D721Med (cell line): ENCODE measurements around the gene STK17B.

Source experiments
- DNase-seq: peaks from one replicate; pipeline ENCODE4 v3.0.0; 2011; ENCODE audit warnings: low spot score; ENCODE audit not compliant: insufficient read length
- FAIRE-seq: peaks from 2 replicates; lab custom pipeline; 2011; peaks lifted over from hg19 to GRCh38; lab: Jason Lieb, UNC
- TF ChIP-seq, protein P1 (sequence below): IDR thresholded peaks from 2 replicates; pipeline ENCODE4 v1.5.1; 2012; ENCODE audit warnings: mild to moderate bottlenecking, control low read depth; ENCODE audit not compliant: insufficient read depth; ENCODE audit errors: missing control alignments

The STK17B gene

DNA sequence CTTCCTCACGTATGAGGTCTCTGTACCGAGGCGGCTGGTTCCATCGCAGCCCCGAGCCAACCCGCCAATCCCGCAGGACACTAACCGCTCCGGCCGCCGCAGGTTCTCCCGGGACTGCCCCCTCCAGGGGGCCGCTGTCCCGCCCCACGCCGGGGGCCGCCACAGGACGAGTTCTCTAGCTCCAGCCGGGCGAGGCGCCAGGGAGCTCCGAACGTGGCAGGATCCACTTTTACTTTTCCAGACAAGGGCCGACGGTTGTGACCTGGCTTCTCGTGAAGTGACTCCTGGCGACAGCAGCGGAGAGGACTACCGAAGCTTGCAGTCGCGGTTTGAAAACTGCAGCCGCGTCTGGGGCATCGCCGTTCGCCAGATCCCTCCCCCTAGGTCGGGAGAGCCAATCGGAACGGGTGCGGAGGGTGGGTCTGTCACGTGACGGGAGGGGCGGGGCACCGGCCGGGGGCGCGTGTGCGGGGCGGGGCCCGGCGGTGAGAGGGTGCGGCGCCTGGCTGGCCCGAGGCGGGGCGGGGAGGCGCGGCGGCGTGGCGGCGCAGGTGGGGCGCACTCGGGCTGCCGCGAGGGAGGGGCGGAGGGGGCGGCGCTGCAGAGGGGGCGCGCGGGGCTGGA, at the start of gene STK17B:
TSS of gene STK17B (minus strand) at position 331 of the 624 bp plus-strand sequence. CDS start 8,195 bp downstream, outside the sequence.
- DNase-seq, result peak; percentile 87
- FAIRE-seq, result no peak
- TF ChIP-seq, protein P1, sequence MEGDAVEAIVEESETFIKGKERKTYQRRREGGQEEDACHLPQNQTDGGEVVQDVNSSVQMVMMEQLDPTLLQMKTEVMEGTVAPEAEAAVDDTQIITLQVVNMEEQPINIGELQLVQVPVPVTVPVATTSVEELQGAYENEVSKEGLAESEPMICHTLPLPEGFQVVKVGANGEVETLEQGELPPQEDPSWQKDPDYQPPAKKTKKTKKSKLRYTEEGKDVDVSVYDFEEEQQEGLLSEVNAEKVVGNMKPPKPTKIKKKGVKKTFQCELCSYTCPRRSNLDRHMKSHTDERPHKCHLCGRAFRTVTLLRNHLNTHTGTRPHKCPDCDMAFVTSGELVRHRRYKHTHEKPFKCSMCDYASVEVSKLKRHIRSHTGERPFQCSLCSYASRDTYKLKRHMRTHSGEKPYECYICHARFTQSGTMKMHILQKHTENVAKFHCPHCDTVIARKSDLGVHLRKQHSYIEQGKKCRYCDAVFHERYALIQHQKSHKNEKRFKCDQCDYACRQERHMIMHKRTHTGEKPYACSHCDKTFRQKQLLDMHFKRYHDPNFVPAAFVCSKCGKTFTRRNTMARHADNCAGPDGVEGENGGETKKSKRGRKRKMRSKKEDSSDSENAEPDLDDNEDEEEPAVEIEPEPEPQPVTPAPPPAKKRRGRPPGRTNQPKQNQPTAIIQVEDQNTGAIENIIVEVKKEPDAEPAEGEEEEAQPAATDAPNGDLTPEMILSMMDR, result no peak

- no peak for DNase-seq
- TF ChIP-seq, protein P1, result no peak
Observed at GRCh38 chr2:196220671-196221070, 49.3 kb upstream of the STK17B start.

DNA sequence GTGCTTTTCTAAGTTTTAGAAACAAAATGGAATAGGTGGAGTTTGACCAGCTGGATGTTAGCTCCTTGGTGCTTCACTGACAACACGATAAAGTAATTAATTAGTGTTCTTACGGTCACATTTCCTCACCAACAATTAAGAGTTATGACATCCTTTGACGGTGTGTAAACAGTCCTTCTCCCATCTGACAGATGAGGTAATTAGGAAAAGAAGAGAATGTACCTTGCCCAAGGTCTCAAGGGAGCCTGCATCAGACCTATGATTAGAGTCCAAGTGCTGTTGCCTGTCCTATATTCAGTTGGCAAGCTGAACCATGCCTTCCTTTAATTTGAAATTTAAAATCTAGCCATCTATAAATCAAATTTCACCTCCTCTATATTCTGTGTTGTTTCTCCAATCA, 48.3 kb upstream of the STK17B start:
- FAIRE-seq, result no peak
- TF ChIP-seq, protein P1, result no peak
- no peak for DNase-seq

More at GRCh38 chr2:196220671-196221070, 49.3 kb upstream of the STK17B start:
- no peak for FAIRE-seq

GRCh38 chr2:196218106-196218505, 46.7 kb upstream of the STK17B start:
- TF ChIP-seq, protein P1, result no peak
- FAIRE-seq (no peak), DNase-seq (no peak)

DNA sequence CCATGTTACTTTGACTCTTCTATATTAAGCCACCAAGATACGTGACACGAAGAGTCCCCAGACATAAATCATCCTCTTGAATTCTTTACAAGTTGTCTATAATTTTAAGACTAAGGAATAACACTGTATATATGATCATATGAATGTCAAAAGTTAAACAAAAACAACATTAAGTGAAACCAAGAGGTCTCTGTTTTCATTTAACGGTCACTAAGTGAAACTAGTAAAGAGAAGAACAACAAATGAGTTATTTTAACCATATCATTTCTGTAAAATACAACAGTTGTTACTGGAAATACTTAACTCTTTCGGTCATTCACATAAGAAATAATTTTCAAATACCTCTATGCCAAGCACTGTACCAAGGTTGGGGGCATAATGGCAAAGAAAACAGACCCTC, 45.7 kb upstream of the STK17B start:
- TF ChIP-seq, protein P1, result no peak
- no peak for FAIRE-seq
- no peak for DNase-seq

- TF ChIP-seq, protein P1, result no peak
- DNase-seq (no peak), FAIRE-seq (no peak)
Observed at GRCh38 chr2:196215376-196215775, 44.0 kb upstream of the STK17B start.

- FAIRE-seq (no peak), DNase-seq (no peak)
- TF ChIP-seq, protein P1, result no peak
Observed at GRCh38 chr2:196214156-196214555, 42.8 kb upstream of the STK17B start.
